Endothelial cell of umbilical vein (primary cell): ENCODE results near the gene C3orf52. TPM values are rescaled to one million over a fixed set of nuclear protein-coding genes. Genes with fewer than 3 reads are reported as not detected.

Experiments used
- BruUV-seq: library from RNA; stranded (reverse); fragments of 400-500 nt; replicated peaks from 2 replicates; lab custom pipeline; 2021; lab: Mats Ljungman, UMichigan
- CTCF ChIA-PET: fragments of 300-600, 350-600 bp; sonication (Branson Sonifier 250); formaldehyde crosslinking; loops from one replicate; lab custom pipeline; 2021; ENCODE audit warnings: antibody characterized with exemption, inconsistent platforms; lab: Charles Lee
- POLR2A ChIA-PET: fragments of 300-600, 350-600 bp; sonication (Branson Sonifier 250); formaldehyde crosslinking; loops from one replicate; lab custom pipeline; 2021; ENCODE audit warnings: antibody characterized with exemption, inconsistent platforms; lab: Charles Lee
- DNase-seq: peaks from one replicate; pipeline ENCODE4 v3.0.0-alpha.2; 2011; ENCODE audit warnings: low read depth, low spot score
- FAIRE-seq: peaks from 2 replicates; lab custom pipeline; 2011; peaks lifted over from hg19 to GRCh38; lab: Jason Lieb, UNC
- H2AFZ ChIP-seq: 2 replicates; pipeline ENCODE4 v1.6.0; 2012; ENCODE audit warnings: low read depth, low read length, control low read depth, inconsistent platforms
- H3K27ac ChIP-seq: 2 replicates; pipeline ENCODE4 v1.5.1; 2011; ENCODE audit warnings: low read depth, mild to moderate bottlenecking, control low read depth, low read length, moderate library complexity; ENCODE audit not compliant: insufficient read depth
- H3K27me3 ChIP-seq, 2 experiments: 2 replicates each; pipeline versions ENCODE4 v1.6.0 to v1.6.1; 2011; ENCODE audit warnings: low read length in 2 of 2, mixed read lengths in 1 of 2; ENCODE audit not compliant: control insufficient read depth in 2 of 2, insufficient read depth in 2 of 2
- H3K36me3 ChIP-seq, 2 experiments: 2 replicates in 1 of 2; 3 replicates in 1 of 2; pipeline ENCODE4 v1.5.1; 2011; ENCODE audit warnings: low read length in 2 of 2, mild to moderate bottlenecking in 1 of 2, moderate library complexity in 1 of 2; ENCODE audit not compliant: control insufficient read depth in 2 of 2, insufficient read depth in 2 of 2; ENCODE audit errors: extremely low read depth in 1 of 2
- H3K4me1 ChIP-seq: 3 replicates; pipeline ENCODE4 v1.5.1; 2011; ENCODE audit warnings: mild to moderate bottlenecking, low read length; ENCODE audit not compliant: control insufficient read depth, insufficient read depth; ENCODE audit errors: extremely low read depth
- H3K4me2 ChIP-seq: 2 replicates; pipeline ENCODE4 v1.6.1; 2011; ENCODE audit warnings: low read length, control low read depth, mixed read lengths; ENCODE audit not compliant: insufficient read depth
- H3K4me3 ChIP-seq, 3 experiments: fragments of 200-600 bp in 1 of 3; sonication (generic), shearing (Covaris generic) in 1 of 3; replicated peaks in 1 of 3; 2 replicates each; pipeline ENCODE4 v1.5.1; 2011 to 2016; ENCODE audit warnings: control low read depth in 3 of 3, low read length in 3 of 3, mild to moderate bottlenecking in 2 of 3, inconsistent platforms in 1 of 3, low read depth in 1 of 3, moderate library complexity in 1 of 3; ENCODE audit not compliant: insufficient read depth in 1 of 3
- H3K79me2 ChIP-seq: 2 replicates; pipeline ENCODE4 v1.6.0; 2012; ENCODE audit warnings: low read length, inconsistent platforms; ENCODE audit not compliant: control insufficient read depth, insufficient read depth
- H3K9ac ChIP-seq: replicated peaks from 2 replicates; pipeline ENCODE3; 2011; ENCODE audit warnings: low read length, control low read depth; ENCODE audit not compliant: insufficient read depth; ENCODE audit errors: extremely low read depth
- H3K9me1 ChIP-seq: replicated peaks from 3 replicates; pipeline ENCODE4 v1.6.0; 2011; ENCODE audit warnings: mild to moderate bottlenecking, low read length; ENCODE audit not compliant: control insufficient read depth, insufficient read depth; ENCODE audit errors: extremely low read depth
- H3K9me3 ChIP-seq: replicated peaks from 2 replicates; pipeline ENCODE4 v1.5.1; 2012; ENCODE audit warnings: low read length, inconsistent platforms; ENCODE audit not compliant: control insufficient read depth, insufficient read depth
- H4K20me1 ChIP-seq: replicated peaks from 2 replicates; pipeline ENCODE3; 2011; ENCODE audit warnings: mild to moderate bottlenecking, low read length; ENCODE audit not compliant: control insufficient read depth, insufficient read depth; ENCODE audit errors: extremely low read depth
- EZH2 ChIP-seq: IDR thresholded peaks from 2 replicates; pipeline ENCODE4 v1.6.1; 2012; ENCODE audit warnings: borderline replicate concordance, low read depth, mild to moderate bottlenecking, moderate library complexity, low read length, inconsistent platforms; ENCODE audit not compliant: severe bottlenecking
- FOS ChIP-seq: IDR thresholded peaks from 2 replicates; pipeline ENCODE4 v1.6.1; 2011; ENCODE audit warnings: mild to moderate bottlenecking, low read length, moderate library complexity, borderline replicate concordance; ENCODE audit not compliant: insufficient read depth
- GATA2 ChIP-seq: IDR thresholded peaks from 2 replicates; pipeline ENCODE4 v1.7.0; 2011; ENCODE audit warnings: low read depth, mild to moderate bottlenecking, moderate library complexity, mixed read lengths, low read length; ENCODE audit not compliant: insufficient read length, insufficient read depth
- MYC ChIP-seq: IDR thresholded peaks from one replicate; pipeline ENCODE4 v1.6.1; 2011; ENCODE audit warnings: mild to moderate bottlenecking, low read depth, low read length
- POLR2A ChIP-seq: IDR thresholded peaks from 2 replicates; pipeline ENCODE4 v1.6.1; 2012; ENCODE audit warnings: low read depth, mild to moderate bottlenecking, control low read depth, low read length
- POLR2AphosphoS5 ChIP-seq: IDR thresholded peaks from 2 replicates; pipeline ENCODE4 v1.6.1; 2012; ENCODE audit warnings: low read depth, mild to moderate bottlenecking, control low read depth, low read length, moderate library complexity; ENCODE audit not compliant: insufficient read depth
- dilution Hi-C: fragments of 300-500 bp; cut with MboI; formaldehyde crosslinking; loops from one replicate; pipeline ENCODE4 v1.15.0; 2019; ENCODE audit warnings: low sequenced_read_pairs; ENCODE audit not compliant: extremely low pct_ligation_motif_present
- intact Hi-C: fragments of 100-400 bp; cut with micrococcal nuclease; formaldehyde crosslinking; loops from one replicate; pipeline ENCODE4 v1.10.0; 2022
- polyA plus RNA-seq, 4 experiments: library from polyadenylated mRNA; depleted of rRNA in 3 of 4; stranded (reverse) in 3 of 4; unstranded in 1 of 4; fragments of >200 nt; gene quantifications; 2 replicates each; pipeline versions ENCODE4 v1.2.1 to v1.2.3, GENCODE V29; 2011 to 2012; ENCODE audit warnings: missing spikeins in 1 of 4
- total RNA-seq: library from RNA; stranded (reverse); gene quantifications from 2 replicates; pipeline ENCODE4 v1.2.3, GENCODE V29; 2021
- TF ChIP-seq, protein P1 (sequence below), 2 donors: IDR thresholded peaks; 1 replicate in 1 of 2; 2 replicates in 1 of 2; pipeline ENCODE4 v1.5.1; 2011; ENCODE audit warnings: low read length in 2 of 2, mild to moderate bottlenecking in 2 of 2, moderate library complexity in 2 of 2, control low read depth in 1 of 2, inconsistent platforms in 1 of 2, low read depth in 1 of 2; ENCODE audit not compliant: insufficient read depth in 1 of 2; ENCODE audit errors: extremely low read depth in 1 of 2
- TF ChIP-seq, protein P2 (sequence below): IDR thresholded peaks from 2 replicates; pipeline ENCODE4 v1.6.1; 2011; ENCODE audit not compliant: insufficient read depth, insufficient read length

The C3orf52 gene
- total and polyA plus RNA-seq, 2 donors (not counting 3 experiments of a cell fraction or from before 2014, with no cell fraction given), result 4.2 to 4.6 TPM

DNA sequence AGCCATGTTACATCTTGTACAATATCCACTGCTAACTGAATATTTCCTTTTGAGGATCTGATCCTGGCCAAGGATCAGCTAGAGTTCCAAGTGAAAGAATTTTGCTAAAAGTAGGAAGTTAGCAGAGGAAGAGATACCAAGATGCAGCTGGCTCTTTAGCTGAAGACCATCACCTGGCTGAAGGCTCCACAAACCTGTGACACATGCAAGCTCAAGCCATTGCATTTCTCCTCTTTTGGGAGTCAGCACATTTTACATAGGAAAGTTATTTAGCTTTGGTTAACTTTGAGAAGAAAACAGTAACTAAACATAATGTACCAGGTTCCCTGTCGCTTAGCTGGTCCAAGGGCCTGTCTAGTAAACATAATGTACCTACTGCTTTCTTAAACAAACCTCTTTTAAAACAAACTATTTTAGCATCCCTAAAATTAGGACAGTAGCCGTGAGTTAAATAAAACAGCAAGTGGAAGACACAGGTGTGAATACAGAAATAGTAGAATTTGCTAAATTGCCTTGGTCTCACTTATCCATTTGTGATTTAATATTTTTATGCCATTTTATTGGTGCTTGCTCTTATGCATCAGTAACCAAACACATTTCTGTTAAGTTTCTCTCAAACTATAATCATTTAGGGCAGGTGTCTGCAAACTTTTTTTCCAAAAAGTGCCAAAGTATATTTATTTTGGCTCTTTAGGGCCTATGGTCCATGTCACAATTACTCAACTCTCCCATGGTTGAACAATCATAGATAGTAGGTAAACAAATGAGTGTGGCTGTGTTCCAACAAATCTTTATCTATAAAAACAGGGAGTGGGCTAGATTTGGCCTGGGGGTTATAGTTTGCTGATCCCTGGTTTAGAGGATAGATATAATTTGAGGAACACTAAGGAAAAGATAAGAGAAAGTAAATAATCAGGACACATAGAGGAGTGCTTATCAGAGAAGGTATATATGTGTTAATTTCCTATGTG is 35.7 kb downstream of the C3orf52 start:
- FAIRE-seq (no peak), DNase-seq (peak; percentile 17)
- no peaks in the 10 kb centered on the region for H3K9me3 ChIP-seq
- CTCF ChIA-PET, result interaction anchor here (1.1 kb wide), 1 partner anchor 10 kb away, joined by 6 read pairs; no protein-coding TSS in a partner anchor
- H3K9me1 ChIP-seq, result no peaks in the 10 kb centered on the region
- POLR2A ChIA-PET, result no interaction called here
- TF ChIP-seq, protein P1, sequence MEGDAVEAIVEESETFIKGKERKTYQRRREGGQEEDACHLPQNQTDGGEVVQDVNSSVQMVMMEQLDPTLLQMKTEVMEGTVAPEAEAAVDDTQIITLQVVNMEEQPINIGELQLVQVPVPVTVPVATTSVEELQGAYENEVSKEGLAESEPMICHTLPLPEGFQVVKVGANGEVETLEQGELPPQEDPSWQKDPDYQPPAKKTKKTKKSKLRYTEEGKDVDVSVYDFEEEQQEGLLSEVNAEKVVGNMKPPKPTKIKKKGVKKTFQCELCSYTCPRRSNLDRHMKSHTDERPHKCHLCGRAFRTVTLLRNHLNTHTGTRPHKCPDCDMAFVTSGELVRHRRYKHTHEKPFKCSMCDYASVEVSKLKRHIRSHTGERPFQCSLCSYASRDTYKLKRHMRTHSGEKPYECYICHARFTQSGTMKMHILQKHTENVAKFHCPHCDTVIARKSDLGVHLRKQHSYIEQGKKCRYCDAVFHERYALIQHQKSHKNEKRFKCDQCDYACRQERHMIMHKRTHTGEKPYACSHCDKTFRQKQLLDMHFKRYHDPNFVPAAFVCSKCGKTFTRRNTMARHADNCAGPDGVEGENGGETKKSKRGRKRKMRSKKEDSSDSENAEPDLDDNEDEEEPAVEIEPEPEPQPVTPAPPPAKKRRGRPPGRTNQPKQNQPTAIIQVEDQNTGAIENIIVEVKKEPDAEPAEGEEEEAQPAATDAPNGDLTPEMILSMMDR (IDR thresholded peaks at IDR 0.05; ENCODE audit: extremely low read depth in 1 of 2, insufficient read depth in 1 of 2, low read depth in 1 of 2, low read length in 2 of 2), result no peak
- TF ChIP-seq MYC (no peak), POLR2A (no peak), EZH2 (no peak)
- no peak overlapping the region for H3K9ac ChIP-seq
- H3K4me2 ChIP-seq, result no peak overlapping the region
- dilution Hi-C loops (no loop called here), intact Hi-C loops (no loop called here)
- H3K79me2 ChIP-seq, result no peaks in the 10 kb centered on the region
- BruUV-seq, result no TSS peak
- no peak overlapping the region for H3K27ac ChIP-seq
- H3K4me3 ChIP-seq, result no peak overlapping the region
- no peaks in the 10 kb centered on the region for H4K20me1 ChIP-seq
- H3K4me1 ChIP-seq, result peaks cover under 1% of the 10 kb centered on the region
- H3K27me3 ChIP-seq, result no peaks in the 10 kb centered on the region
- no peaks in the 10 kb centered on the region for H3K36me3 ChIP-seq
- no peak overlapping the region for H2AFZ ChIP-seq

DNA sequence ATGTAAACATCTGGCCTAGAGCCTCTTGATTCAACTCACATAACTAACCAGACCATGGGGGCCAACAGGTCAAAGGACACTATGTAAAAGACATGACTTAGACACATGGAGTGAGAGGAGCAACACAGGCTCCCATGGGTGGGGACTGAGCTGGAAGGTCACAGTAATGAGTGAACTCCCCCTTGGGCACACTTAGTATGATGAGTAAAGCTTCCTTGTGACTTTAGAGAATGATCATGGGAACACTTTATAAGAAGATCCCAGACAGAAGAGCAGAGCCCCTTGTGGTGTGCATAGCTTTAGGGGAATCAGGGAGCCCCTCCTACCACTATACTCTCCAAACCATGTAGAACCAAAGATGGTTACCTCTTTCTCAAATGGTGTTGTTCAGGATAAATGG is 36.7 kb downstream of the C3orf52 start:
- intact Hi-C loops, result no loop called here
- no peak overlapping the region for H3K4me2 ChIP-seq
- no peaks in the 10 kb centered on the region for H3K9me3 ChIP-seq
- H3K9ac ChIP-seq, result no peak overlapping the region
- no peak for DNase-seq
- H4K20me1 ChIP-seq, result no peaks in the 10 kb centered on the region
- H3K9me1 ChIP-seq, result no peaks in the 10 kb centered on the region
- no peak overlapping the region for H2AFZ ChIP-seq
- dilution Hi-C loops, result no loop called here
- H3K4me1 ChIP-seq, result no peaks in the 10 kb centered on the region
- ChIA-PET CTCF (interaction anchor here (1.3 to 4.3 kb wide), 3 partner anchors 11 to 79 kb away, joined by 3 to 26 read pairs (median 3); no protein-coding TSS in a partner anchor), POLR2A (no interaction called here)
- H3K27ac ChIP-seq, result no peak overlapping the region
- TF ChIP-seq MYC (no peak), FOS (no peak), POLR2A (no peak), GATA2 (no peak), POLR2AphosphoS5 (no peak)
- TF ChIP-seq, protein P2, sequence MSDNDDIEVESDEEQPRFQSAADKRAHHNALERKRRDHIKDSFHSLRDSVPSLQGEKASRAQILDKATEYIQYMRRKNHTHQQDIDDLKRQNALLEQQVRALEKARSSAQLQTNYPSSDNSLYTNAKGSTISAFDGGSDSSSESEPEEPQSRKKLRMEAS, result no peak
- TF ChIP-seq, protein P1 (IDR thresholded peaks at IDR 0.05; ENCODE audit: extremely low read depth in 1 of 2, insufficient read depth in 1 of 2, low read depth in 1 of 2, low read length in 2 of 2), result no peak
- no peaks in the 10 kb centered on the region for H3K27me3 ChIP-seq
- no peak overlapping the region for H3K4me3 ChIP-seq
- no peak for FAIRE-seq
- H3K79me2 ChIP-seq, result no peaks in the 10 kb centered on the region
- BruUV-seq, result no TSS peak
- H3K36me3 ChIP-seq, result no peaks in the 10 kb centered on the region
